ENCODE measurements around the gene HMCN1.

Gene HMCN1

DNA sequence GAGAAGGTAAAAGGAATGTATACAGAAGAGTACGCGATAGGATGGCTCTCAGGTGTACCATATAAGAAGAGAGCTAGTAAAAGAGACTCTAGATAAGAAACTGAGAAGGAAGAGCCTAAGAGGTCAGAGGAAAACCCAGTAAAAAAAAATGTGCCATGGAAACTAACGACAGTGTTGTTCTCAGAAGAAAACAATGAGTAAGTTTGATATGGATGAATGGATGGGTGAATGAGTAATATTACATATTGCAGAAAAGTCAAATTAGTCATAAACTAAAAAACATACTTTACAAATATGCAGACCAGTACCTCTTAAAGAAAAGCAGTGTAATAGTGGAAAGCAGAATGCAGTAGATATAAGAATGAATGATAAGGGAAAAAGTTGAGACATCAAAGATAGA lies 316.2 kb downstream of the HMCN1 start:
- no peak overlapping the region for H2BK12ac ChIP-seq (ENCODE audit: low read length)
- H3K23ac ChIP-seq (ENCODE audit: low read length): no peak overlapping the region
- H3K9ac ChIP-seq (ENCODE audit: low read length): no peak overlapping the region
- H3K4me1 ChIP-seq (ENCODE audit: control insufficient read depth in 1 of 2, insufficient read depth in 2 of 2, low read length in 2 of 2): no peaks in the 10 kb centered on the region
- H3K4ac ChIP-seq (ENCODE audit: low read depth, low read length): no peak overlapping the region
- DNase-seq: no peak
- H2BK5ac ChIP-seq (ENCODE audit: low read depth, low read length, poor library complexity): no peak overlapping the region
- H3K18ac ChIP-seq (ENCODE audit: low read length): no peak overlapping the region
- H2AFZ ChIP-seq (ENCODE audit: insufficient read depth, low read length, poor library complexity): no peak overlapping the region
- H2AK5ac ChIP-seq (ENCODE audit: low read length): no peak overlapping the region
- no peak overlapping the region for H4K8ac ChIP-seq (ENCODE audit: low read depth, low read length)
- H3K79me2 ChIP-seq (ENCODE audit: control insufficient read depth, insufficient read depth, low read length, poor library complexity): no peaks in the 10 kb centered on the region
- no peak overlapping the region for H4K12ac ChIP-seq (ENCODE audit: low read depth, low read length)
- WGBS (ENCODE audit: extremely low coverage, insufficient coverage, insufficient read length): no CpG with 5 or more reads among the region's 3 CpGs
- H3K9me3 ChIP-seq (ENCODE audit: insufficient read depth, low read depth, low read length): no peaks in the 10 kb centered on the region
- H3K79me1 ChIP-seq (ENCODE audit: low read length): no peaks in the 10 kb centered on the region
- no peak overlapping the region for H4K91ac ChIP-seq (ENCODE audit: low read depth, low read length)
- H2BK120ac ChIP-seq (ENCODE audit: insufficient read depth, low read length, poor library complexity): no peak overlapping the region
- no peak overlapping the region for H3K14ac ChIP-seq (ENCODE audit: low read length)
- H3K4me3 ChIP-seq (ENCODE audit: low read depth, low read length): no peak overlapping the region
- no peak overlapping the region for H3K27ac ChIP-seq (ENCODE audit: low read depth, low read length)
- peaks cover 0 to 2% of the 10 kb centered on the region in 2 experiments for H3K36me3 ChIP-seq (ENCODE audit: control insufficient read depth in 1 of 2, insufficient read depth in 2 of 2, low read length in 2 of 2)
- no peaks in the 10 kb centered on the region for H3K27me3 ChIP-seq (ENCODE audit: insufficient read depth, low read length)
- H3K4me2 ChIP-seq (ENCODE audit: low read length): no peak overlapping the region

DNA sequence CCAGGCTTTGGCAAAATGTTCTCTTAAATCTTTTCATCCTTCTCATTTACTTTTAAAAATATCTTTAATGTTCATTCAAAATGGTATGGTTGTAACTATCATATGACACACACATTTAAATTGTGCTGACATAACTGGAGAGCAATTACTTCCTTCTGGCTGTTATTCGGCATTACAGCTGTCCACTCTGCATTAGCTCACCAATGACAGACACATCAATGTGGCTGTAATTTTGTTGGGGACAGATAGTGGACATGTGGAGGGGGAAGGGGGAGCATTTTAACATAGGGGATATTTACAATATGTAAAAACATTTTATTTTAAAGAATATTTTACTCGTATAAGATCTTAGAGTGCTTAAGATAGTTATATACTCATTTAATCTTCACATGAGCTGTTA lies 319.8 kb downstream of the HMCN1 start:
- no peak overlapping the region for H3K9ac ChIP-seq (ENCODE audit: low read length)
- no peak overlapping the region for H2AFZ ChIP-seq (ENCODE audit: insufficient read depth, low read length, poor library complexity)
- H3K4ac ChIP-seq (ENCODE audit: low read depth, low read length): no peak overlapping the region
- H3K9me3 ChIP-seq (ENCODE audit: insufficient read depth, low read depth, low read length): no peaks in the 10 kb centered on the region
- no peak overlapping the region for H4K8ac ChIP-seq (ENCODE audit: low read depth, low read length)
- H3K4me1 ChIP-seq (ENCODE audit: control insufficient read depth in 1 of 2, insufficient read depth in 2 of 2, low read length in 2 of 2): no peaks in the 10 kb centered on the region
- H3K36me3 ChIP-seq (ENCODE audit: control insufficient read depth in 1 of 2, insufficient read depth in 2 of 2, low read length in 2 of 2): peaks cover 0 to 2% of the 10 kb centered on the region in 2 experiments
- no peak overlapping the region for H4K91ac ChIP-seq (ENCODE audit: low read depth, low read length)
- H3K18ac ChIP-seq (ENCODE audit: low read length): no peak overlapping the region
- H2BK5ac ChIP-seq (ENCODE audit: low read depth, low read length, poor library complexity): no peak overlapping the region
- H3K4me2 ChIP-seq (ENCODE audit: low read length): no peak overlapping the region
- H3K14ac ChIP-seq (ENCODE audit: low read length): no peak overlapping the region
- no peak overlapping the region for H2BK120ac ChIP-seq (ENCODE audit: insufficient read depth, low read length, poor library complexity)
- H3K27me3 ChIP-seq (ENCODE audit: insufficient read depth, low read length): no peaks in the 10 kb centered on the region
- no peak overlapping the region for H3K23ac ChIP-seq (ENCODE audit: low read length)
- no peak overlapping the region for H3K27ac ChIP-seq (ENCODE audit: low read depth, low read length)
- no peaks in the 10 kb centered on the region for H3K79me1 ChIP-seq (ENCODE audit: low read length)
- WGBS (ENCODE audit: extremely low coverage, insufficient coverage, insufficient read length): no CpG with 5 or more reads among the region's 2 CpGs
- no peak overlapping the region for H2BK12ac ChIP-seq (ENCODE audit: low read length)
- H3K4me3 ChIP-seq (ENCODE audit: low read depth, low read length): no peak overlapping the region
- no peak for DNase-seq
- no peaks in the 10 kb centered on the region for H3K79me2 ChIP-seq (ENCODE audit: control insufficient read depth, insufficient read depth, low read length, poor library complexity)
- H4K12ac ChIP-seq (ENCODE audit: low read depth, low read length): no peak overlapping the region
- H2AK5ac ChIP-seq (ENCODE audit: low read length): no peak overlapping the region

DNA sequence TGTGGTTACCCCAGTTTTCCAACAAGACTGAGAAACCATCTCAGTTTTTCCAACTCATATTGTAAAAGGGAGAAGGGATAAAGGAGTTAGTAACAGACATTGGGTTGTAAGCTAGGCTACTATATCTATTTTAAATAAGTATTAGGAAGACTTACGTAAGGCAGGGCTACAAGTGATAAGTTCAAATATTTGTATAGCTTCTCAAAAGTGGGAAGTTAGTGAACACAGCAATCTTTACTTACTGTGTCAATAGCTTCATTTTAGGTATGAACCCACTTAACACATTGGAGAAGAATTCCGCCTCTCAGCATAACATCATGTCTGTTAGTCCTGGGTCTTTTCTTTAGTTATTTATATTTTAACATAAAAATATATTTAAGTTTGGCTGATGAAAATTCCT lies 320.7 kb downstream of the HMCN1 start:
- Histone ChIP-seq H3K4ac (ENCODE audit: low read depth, low read length) (no peak overlapping the region), H3K27me3 (ENCODE audit: insufficient read depth, low read length) (no peaks in the 10 kb centered on the region), H3K14ac (ENCODE audit: low read length) (no peak overlapping the region), H3K36me3 (ENCODE audit: control insufficient read depth in 1 of 2, insufficient read depth in 2 of 2, low read length in 2 of 2) (peaks cover 0 to 2% of the 10 kb centered on the region in 2 experiments), H3K4me1 (ENCODE audit: control insufficient read depth in 1 of 2, insufficient read depth in 2 of 2, low read length in 2 of 2) (no peaks in the 10 kb centered on the region), H3K23ac (ENCODE audit: low read length) (no peak overlapping the region), H2BK12ac (ENCODE audit: low read length) (no peak overlapping the region), H3K9me3 (ENCODE audit: insufficient read depth, low read depth, low read length) (no peaks in the 10 kb centered on the region), H4K91ac (ENCODE audit: low read depth, low read length) (no peak overlapping the region), H4K12ac (ENCODE audit: low read depth, low read length) (no peak overlapping the region), H3K79me1 (ENCODE audit: low read length) (no peaks in the 10 kb centered on the region), H4K8ac (ENCODE audit: low read depth, low read length) (no peak overlapping the region), H3K18ac (ENCODE audit: low read length) (no peak overlapping the region), H3K4me2 (ENCODE audit: low read length) (no peak overlapping the region), H3K4me3 (ENCODE audit: low read depth, low read length) (no peak overlapping the region), H3K79me2 (ENCODE audit: control insufficient read depth, insufficient read depth, low read length, poor library complexity) (no peaks in the 10 kb centered on the region), H3K27ac (ENCODE audit: low read depth, low read length) (no peak overlapping the region), H2AFZ (ENCODE audit: insufficient read depth, low read length, poor library complexity) (no peak overlapping the region), H2AK5ac (ENCODE audit: low read length) (no peak overlapping the region), H2BK5ac (ENCODE audit: low read depth, low read length, poor library complexity) (no peak overlapping the region), H3K9ac (ENCODE audit: low read length) (no peak overlapping the region), H2BK120ac (ENCODE audit: insufficient read depth, low read length, poor library complexity) (no peak overlapping the region)
- no CpG with 5 or more reads among the region's 2 CpGs for WGBS (ENCODE audit: extremely low coverage, insufficient coverage, insufficient read length)
- no peak for DNase-seq

DNA sequence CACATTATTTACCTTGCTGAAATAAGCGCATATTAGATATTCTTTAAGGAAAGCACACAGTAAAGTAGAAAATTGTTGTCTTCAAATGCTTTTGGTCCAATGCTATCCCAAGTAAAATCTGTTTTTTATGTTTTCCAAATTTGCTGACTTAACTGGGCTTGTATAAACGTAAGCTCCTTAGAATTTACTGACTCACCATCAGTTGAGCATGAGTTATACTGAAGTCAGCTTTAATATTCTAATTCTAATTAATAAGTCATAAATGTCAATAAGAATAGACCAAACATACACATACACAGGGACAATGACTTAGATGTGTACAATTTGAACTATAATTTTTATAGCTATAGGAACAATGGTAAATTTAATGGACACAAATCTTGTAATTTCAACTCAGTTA lies 321.7 kb downstream of the HMCN1 start:
- DNase-seq: no peak
- Histone ChIP-seq H2BK120ac (ENCODE audit: insufficient read depth, low read length, poor library complexity) (no peak overlapping the region), H3K9ac (ENCODE audit: low read length) (no peak overlapping the region), H3K4me3 (ENCODE audit: low read depth, low read length) (no peak overlapping the region), H3K4ac (ENCODE audit: low read depth, low read length) (no peak overlapping the region), H3K9me3 (ENCODE audit: insufficient read depth, low read depth, low read length) (no peaks in the 10 kb centered on the region), H3K23ac (ENCODE audit: low read length) (no peak overlapping the region), H3K4me1 (ENCODE audit: control insufficient read depth in 1 of 2, insufficient read depth in 2 of 2, low read length in 2 of 2) (no peaks in the 10 kb centered on the region), H3K4me2 (ENCODE audit: low read length) (no peak overlapping the region), H3K79me1 (ENCODE audit: low read length) (no peaks in the 10 kb centered on the region), H3K36me3 (ENCODE audit: control insufficient read depth in 1 of 2, insufficient read depth in 2 of 2, low read length in 2 of 2) (peaks cover 0 to 2% of the 10 kb centered on the region in 2 experiments), H2AK5ac (ENCODE audit: low read length) (no peak overlapping the region), H4K8ac (ENCODE audit: low read depth, low read length) (no peak overlapping the region), H3K27me3 (ENCODE audit: insufficient read depth, low read length) (no peaks in the 10 kb centered on the region), H2BK5ac (ENCODE audit: low read depth, low read length, poor library complexity) (no peak overlapping the region), H2AFZ (ENCODE audit: insufficient read depth, low read length, poor library complexity) (no peak overlapping the region), H3K27ac (ENCODE audit: low read depth, low read length) (no peak overlapping the region), H3K18ac (ENCODE audit: low read length) (no peak overlapping the region), H2BK12ac (ENCODE audit: low read length) (no peak overlapping the region), H4K91ac (ENCODE audit: low read depth, low read length) (no peak overlapping the region), H4K12ac (ENCODE audit: low read depth, low read length) (no peak overlapping the region), H3K79me2 (ENCODE audit: control insufficient read depth, insufficient read depth, low read length, poor library complexity) (no peaks in the 10 kb centered on the region), H3K14ac (ENCODE audit: low read length) (no peak overlapping the region)
- no CpG with 5 or more reads among the region's 2 CpGs for WGBS (ENCODE audit: extremely low coverage, insufficient coverage, insufficient read length)

Measured in trophoblast cell (in vitro differentiated cells and primary cell).